ENCODE results near the gene THEMIS. TPM values are rescaled to one million over a fixed set of nuclear protein-coding genes. Genes with fewer than 3 reads are reported as not detected.

THEMIS gene
- total and polyA plus RNA-seq, 2 experiments from 2014 or later: not detected

DNA sequence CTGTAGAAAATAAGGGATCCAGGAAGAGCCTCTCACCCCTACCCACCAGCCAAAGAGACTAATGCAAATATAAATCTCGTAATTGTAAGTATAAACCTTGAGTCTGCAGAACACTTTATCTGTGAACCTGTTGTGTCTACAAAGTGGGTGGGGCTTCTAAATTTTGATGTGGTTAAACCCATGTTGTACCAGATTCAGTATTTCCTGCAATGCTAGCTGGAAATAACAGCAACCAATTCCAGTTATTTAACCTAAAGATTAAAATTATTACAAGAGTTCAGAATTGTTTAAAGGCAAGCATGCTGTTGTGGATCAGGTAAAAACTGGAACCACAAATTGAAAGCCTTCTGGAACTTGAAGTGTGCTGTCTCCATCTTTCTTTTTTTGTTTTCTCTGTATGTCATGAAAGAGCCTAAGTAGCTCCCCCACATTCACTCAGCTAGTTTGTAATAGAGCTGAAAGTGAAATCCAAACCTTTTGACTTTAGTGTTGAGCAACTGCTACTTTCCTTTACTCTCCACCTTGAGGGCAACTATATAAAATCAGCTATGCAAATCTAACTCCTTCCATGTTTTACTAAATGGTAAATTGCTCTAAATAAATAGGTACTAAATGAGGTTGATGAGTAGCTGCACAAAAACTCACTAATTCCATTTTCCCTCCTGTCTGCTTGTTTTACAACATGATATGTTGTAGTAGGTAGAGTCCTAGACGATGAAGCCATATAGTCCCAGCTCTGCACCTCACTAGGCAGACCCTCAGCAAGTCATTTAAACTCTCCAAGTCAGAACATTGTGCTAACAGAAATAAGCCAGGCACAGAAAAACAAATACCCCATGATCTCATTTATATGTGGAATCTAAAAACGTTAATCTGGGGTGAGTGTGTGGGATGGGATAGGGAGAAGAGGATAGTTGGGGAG, 17.9 kb upstream of the THEMIS start (continued):
- TF ChIP-seq, protein P1, sequence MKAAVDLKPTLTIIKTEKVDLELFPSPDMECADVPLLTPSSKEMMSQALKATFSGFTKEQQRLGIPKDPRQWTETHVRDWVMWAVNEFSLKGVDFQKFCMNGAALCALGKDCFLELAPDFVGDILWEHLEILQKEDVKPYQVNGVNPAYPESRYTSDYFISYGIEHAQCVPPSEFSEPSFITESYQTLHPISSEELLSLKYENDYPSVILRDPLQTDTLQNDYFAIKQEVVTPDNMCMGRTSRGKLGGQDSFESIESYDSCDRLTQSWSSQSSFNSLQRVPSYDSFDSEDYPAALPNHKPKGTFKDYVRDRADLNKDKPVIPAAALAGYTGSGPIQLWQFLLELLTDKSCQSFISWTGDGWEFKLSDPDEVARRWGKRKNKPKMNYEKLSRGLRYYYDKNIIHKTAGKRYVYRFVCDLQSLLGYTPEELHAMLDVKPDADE (IDR thresholded peaks at IDR 0.05): no peak
- TF ChIP-seq, protein P2, sequence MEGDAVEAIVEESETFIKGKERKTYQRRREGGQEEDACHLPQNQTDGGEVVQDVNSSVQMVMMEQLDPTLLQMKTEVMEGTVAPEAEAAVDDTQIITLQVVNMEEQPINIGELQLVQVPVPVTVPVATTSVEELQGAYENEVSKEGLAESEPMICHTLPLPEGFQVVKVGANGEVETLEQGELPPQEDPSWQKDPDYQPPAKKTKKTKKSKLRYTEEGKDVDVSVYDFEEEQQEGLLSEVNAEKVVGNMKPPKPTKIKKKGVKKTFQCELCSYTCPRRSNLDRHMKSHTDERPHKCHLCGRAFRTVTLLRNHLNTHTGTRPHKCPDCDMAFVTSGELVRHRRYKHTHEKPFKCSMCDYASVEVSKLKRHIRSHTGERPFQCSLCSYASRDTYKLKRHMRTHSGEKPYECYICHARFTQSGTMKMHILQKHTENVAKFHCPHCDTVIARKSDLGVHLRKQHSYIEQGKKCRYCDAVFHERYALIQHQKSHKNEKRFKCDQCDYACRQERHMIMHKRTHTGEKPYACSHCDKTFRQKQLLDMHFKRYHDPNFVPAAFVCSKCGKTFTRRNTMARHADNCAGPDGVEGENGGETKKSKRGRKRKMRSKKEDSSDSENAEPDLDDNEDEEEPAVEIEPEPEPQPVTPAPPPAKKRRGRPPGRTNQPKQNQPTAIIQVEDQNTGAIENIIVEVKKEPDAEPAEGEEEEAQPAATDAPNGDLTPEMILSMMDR (conservative IDR thresholded peaks at IDR 0.05; ENCODE audit: low read depth in 2 of 2): no peak
- no peak for TF ChIP-seq NANOG (IDR thresholded peaks at IDR 0.05; ENCODE audit: borderline replicate concordance)
- TF ChIP-seq POLR2AphosphoS5 (IDR thresholded peaks at IDR 0.05; ENCODE audit: low read depth): no peak

DNA sequence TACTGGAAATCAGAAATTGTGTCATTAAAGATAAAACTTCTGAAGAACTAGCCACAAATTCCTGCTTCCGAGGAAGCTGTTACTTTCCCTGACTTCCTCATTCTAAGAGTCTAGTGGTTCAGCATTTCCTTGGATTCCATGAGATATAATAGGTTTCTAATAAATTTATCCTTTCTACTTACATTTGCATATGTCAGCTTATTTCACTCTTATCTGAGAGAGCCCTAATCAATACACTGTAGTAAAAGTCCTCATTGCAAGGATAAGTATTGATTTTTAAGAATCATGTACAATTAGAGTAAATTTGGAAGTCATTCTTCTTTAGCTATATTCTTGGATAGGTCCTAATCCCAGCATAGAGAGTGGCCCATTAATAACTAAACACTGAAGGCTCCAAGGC, 16.9 kb upstream of the THEMIS start:
- peaks cover 2% of the 10 kb centered on the region; the same call in 1 of the 2 replicates for H3K9me2 ChIP-seq (ENCODE audit: insufficient read depth)
- no peaks in the 10 kb centered on the region for H3F3A ChIP-seq (replicated peaks; ENCODE audit: low read depth)
- no peaks in the 10 kb centered on the region for H3K36me3 Mint-ChIP-seq (ENCODE audit: low read depth)
- no peaks in the 10 kb centered on the region for H3K79me2 ChIP-seq (replicated peaks; ENCODE audit: insufficient read depth)
- H3K27me3 ChIP-seq (ENCODE audit: insufficient read depth): no peaks in the 10 kb centered on the region
- no peak for DNase-seq (ENCODE audit: low spot score)
- no peaks in the 10 kb centered on the region for H3K27me3 Mint-ChIP-seq (ENCODE audit: insufficient read depth, low read depth, poor library complexity)
- no peak overlapping the region for H3K27ac ChIP-seq (ENCODE audit: low read depth)
- no peaks in the 10 kb centered on the region; the same call in 1 of the 2 replicates for H3K4me1 ChIP-seq (ENCODE audit: insufficient read depth)
- H2AFZ ChIP-seq: no peak overlapping the region
- no peak overlapping the region for H3K4me3 ChIP-seq
- H3K27ac Mint-ChIP-seq: no peak overlapping the region
- no peaks in the 10 kb centered on the region for H3K9me3 Mint-ChIP-seq
- no peak for ATAC-seq
- H4K20me1 ChIP-seq (replicated peaks; ENCODE audit: insufficient read depth): no peaks in the 10 kb centered on the region
- no peaks in the 10 kb centered on the region for H3K4me1 Mint-ChIP-seq
- H3K4me2 ChIP-seq: no peak overlapping the region
- no peaks in the 10 kb centered on the region for H3K36me3 ChIP-seq (ENCODE audit: insufficient read depth)
- no peak overlapping the region for H3K4me3 Mint-ChIP-seq
- TF ChIP-seq JUNB (IDR thresholded peaks at IDR 0.05; ENCODE audit: unreplicated experiment): no peak
- TF ChIP-seq, protein P3, sequence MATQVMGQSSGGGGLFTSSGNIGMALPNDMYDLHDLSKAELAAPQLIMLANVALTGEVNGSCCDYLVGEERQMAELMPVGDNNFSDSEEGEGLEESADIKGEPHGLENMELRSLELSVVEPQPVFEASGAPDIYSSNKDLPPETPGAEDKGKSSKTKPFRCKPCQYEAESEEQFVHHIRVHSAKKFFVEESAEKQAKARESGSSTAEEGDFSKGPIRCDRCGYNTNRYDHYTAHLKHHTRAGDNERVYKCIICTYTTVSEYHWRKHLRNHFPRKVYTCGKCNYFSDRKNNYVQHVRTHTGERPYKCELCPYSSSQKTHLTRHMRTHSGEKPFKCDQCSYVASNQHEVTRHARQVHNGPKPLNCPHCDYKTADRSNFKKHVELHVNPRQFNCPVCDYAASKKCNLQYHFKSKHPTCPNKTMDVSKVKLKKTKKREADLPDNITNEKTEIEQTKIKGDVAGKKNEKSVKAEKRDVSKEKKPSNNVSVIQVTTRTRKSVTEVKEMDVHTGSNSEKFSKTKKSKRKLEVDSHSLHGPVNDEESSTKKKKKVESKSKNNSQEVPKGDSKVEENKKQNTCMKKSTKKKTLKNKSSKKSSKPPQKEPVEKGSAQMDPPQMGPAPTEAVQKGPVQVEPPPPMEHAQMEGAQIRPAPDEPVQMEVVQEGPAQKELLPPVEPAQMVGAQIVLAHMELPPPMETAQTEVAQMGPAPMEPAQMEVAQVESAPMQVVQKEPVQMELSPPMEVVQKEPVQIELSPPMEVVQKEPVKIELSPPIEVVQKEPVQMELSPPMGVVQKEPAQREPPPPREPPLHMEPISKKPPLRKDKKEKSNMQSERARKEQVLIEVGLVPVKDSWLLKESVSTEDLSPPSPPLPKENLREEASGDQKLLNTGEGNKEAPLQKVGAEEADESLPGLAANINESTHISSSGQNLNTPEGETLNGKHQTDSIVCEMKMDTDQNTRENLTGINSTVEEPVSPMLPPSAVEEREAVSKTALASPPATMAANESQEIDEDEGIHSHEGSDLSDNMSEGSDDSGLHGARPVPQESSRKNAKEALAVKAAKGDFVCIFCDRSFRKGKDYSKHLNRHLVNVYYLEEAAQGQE (IDR thresholded peaks at IDR 0.05; ENCODE audit: unreplicated experiment): no peak
- TF ChIP-seq, protein P4, sequence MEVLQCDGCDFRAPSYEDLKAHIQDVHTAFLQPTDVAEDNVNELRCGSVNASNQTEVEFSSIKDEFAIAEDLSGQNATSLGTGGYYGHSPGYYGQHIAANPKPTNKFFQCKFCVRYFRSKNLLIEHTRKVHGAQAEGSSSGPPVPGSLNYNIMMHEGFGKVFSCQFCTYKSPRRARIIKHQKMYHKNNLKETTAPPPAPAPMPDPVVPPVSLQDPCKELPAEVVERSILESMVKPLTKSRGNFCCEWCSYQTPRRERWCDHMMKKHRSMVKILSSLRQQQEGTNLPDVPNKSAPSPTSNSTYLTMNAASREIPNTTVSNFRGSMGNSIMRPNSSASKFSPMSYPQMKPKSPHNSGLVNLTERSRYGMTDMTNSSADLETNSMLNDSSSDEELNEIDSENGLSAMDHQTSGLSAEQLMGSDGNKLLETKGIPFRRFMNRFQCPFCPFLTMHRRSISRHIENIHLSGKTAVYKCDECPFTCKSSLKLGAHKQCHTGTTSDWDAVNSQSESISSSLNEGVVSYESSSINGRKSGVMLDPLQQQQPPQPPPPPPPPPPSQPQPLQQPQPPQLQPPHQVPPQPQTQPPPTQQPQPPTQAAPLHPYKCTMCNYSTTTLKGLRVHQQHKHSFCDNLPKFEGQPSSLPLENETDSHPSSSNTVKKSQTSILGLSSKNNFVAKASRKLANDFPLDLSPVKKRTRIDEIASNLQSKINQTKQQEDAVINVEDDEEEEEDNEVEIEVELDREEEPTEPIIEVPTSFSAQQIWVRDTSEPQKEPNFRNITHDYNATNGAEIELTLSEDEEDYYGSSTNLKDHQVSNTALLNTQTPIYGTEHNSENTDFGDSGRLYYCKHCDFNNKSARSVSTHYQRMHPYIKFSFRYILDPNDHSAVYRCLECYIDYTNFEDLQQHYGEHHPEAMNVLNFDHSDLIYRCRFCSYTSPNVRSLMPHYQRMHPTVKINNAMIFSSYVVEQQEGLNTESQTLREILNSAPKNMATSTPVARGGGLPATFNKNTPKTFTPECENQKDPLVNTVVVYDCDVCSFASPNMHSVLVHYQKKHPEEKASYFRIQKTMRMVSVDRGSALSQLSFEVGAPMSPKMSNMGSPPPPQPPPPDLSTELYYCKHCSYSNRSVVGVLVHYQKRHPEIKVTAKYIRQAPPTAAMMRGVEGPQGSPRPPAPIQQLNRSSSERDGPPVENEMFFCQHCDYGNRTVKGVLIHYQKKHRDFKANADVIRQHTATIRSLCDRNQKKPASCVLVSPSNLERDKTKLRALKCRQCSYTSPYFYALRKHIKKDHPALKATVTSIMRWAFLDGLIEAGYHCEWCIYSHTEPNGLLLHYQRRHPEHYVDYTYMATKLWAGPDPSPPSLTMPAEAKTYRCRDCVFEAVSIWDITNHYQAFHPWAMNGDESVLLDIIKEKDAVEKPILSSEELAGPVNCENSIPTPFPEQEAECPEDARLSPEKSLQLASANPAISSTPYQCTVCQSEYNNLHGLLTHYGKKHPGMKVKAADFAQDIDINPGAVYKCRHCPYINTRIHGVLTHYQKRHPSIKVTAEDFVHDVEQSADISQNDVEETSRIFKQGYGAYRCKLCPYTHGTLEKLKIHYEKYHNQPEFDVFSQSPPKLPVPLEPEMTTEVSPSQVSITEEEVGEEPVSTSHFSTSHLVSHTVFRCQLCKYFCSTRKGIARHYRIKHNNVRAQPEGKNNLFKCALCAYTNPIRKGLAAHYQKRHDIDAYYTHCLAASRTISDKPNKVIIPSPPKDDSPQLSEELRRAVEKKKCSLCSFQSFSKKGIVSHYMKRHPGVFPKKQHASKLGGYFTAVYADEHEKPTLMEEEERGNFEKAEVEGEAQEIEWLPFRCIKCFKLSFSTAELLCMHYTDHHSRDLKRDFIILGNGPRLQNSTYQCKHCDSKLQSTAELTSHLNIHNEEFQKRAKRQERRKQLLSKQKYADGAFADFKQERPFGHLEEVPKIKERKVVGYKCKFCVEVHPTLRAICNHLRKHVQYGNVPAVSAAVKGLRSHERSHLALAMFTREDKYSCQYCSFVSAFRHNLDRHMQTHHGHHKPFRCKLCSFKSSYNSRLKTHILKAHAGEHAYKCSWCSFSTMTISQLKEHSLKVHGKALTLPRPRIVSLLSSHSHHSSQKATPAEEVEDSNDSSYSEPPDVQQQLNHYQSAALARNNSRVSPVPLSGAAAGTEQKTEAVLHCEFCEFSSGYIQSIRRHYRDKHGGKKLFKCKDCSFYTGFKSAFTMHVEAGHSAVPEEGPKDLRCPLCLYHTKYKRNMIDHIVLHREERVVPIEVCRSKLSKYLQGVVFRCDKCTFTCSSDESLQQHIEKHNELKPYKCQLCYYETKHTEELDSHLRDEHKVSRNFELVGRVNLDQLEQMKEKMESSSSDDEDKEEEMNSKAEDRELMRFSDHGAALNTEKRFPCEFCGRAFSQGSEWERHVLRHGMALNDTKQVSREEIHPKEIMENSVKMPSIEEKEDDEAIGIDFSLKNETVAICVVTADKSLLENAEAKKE (CRISPR knock-in tag; IDR thresholded peaks at IDR 0.05): no peak
- no peak for TF ChIP-seq ZNF114 (CRISPR knock-in tag; IDR thresholded peaks at IDR 0.05)
- TF ChIP-seq ZNF331 (CRISPR knock-in tag; IDR thresholded peaks at IDR 0.05; ENCODE audit: low read depth): no peak
- TF ChIP-seq STAT1 (IDR thresholded peaks at IDR 0.05; ENCODE audit: unreplicated experiment): no peak
- no peak for TF ChIP-seq NANOG (IDR thresholded peaks at IDR 0.05; ENCODE audit: borderline replicate concordance)
- TF ChIP-seq CREB1 (CRISPR knock-in tag; IDR thresholded peaks at IDR 0.05; ENCODE audit: low read depth): no peak
- no peak for TF ChIP-seq EZH2 (IDR thresholded peaks at IDR 0.05; ENCODE audit: low read depth, unreplicated experiment)
